HFF-Myc (cell line): ENCODE results near the gene AKAP3.

Experiments used
- DNase-seq: peaks from one replicate; pipeline ENCODE4 v3.0.0-alpha.2; 2011; ENCODE audit warnings: low read depth; ENCODE audit errors: extremely low read depth
- H3K4me3 ChIP-seq: replicated peaks from 2 replicates; pipeline ENCODE4 v1.5.1; 2011; ENCODE audit warnings: low read depth, mild to moderate bottlenecking, control low read depth, low read length
- TF ChIP-seq, protein P1 (sequence below): IDR thresholded peaks from 2 replicates; pipeline ENCODE4 v1.5.1; 2012; ENCODE audit warnings: mild to moderate bottlenecking, low read depth, low read length, control low read depth; ENCODE audit errors: missing control alignments

The AKAP3 gene

GRCh38 chr12:4607056-4607455, 41.8 kb downstream of the AKAP3 start:
- no peak for DNase-seq

GRCh38 chr12:4604684-4605193, 44.1 kb downstream of the AKAP3 start:
- H3K4me3 ChIP-seq, result peak overlapping the region; percentile 72
- DNase-seq, result peak; percentile 72
- TF ChIP-seq, protein P1, sequence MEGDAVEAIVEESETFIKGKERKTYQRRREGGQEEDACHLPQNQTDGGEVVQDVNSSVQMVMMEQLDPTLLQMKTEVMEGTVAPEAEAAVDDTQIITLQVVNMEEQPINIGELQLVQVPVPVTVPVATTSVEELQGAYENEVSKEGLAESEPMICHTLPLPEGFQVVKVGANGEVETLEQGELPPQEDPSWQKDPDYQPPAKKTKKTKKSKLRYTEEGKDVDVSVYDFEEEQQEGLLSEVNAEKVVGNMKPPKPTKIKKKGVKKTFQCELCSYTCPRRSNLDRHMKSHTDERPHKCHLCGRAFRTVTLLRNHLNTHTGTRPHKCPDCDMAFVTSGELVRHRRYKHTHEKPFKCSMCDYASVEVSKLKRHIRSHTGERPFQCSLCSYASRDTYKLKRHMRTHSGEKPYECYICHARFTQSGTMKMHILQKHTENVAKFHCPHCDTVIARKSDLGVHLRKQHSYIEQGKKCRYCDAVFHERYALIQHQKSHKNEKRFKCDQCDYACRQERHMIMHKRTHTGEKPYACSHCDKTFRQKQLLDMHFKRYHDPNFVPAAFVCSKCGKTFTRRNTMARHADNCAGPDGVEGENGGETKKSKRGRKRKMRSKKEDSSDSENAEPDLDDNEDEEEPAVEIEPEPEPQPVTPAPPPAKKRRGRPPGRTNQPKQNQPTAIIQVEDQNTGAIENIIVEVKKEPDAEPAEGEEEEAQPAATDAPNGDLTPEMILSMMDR, result peak; percentile 99

More at GRCh38 chr12:4607056-4607455, 41.8 kb downstream of the AKAP3 start:
- TF ChIP-seq, protein P1, result no peak
- no peak overlapping the region for H3K4me3 ChIP-seq

DNA sequence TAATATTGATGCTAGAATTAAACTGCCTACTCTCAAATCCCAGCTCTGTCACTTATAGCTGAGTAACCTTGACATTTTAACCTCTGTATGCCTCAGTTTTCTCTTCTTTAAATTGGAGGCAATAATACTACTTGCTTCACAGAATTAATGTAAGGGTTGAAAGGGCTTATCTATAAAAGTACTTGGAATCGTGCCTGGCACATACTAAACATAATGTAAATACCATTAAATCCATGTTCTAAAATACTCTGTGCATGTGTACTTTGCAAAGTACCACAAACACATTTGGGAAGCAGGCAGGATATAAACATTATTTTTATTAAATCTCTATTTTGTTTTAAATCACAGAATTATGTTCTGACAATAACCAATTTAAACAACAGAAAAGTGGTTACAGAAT, 44.9 kb downstream of the AKAP3 start:
- TF ChIP-seq, protein P1, result no peak
- no peak for DNase-seq

GRCh38 chr12:4603421-4603820, 45.4 kb downstream of the AKAP3 start:
- no peak for DNase-seq
- TF ChIP-seq, protein P1, result no peak
- H3K4me3 ChIP-seq, result no peak overlapping the region

More for the DNA sequence above, 44.9 kb downstream of the AKAP3 start:
- no peak overlapping the region for H3K4me3 ChIP-seq

DNA sequence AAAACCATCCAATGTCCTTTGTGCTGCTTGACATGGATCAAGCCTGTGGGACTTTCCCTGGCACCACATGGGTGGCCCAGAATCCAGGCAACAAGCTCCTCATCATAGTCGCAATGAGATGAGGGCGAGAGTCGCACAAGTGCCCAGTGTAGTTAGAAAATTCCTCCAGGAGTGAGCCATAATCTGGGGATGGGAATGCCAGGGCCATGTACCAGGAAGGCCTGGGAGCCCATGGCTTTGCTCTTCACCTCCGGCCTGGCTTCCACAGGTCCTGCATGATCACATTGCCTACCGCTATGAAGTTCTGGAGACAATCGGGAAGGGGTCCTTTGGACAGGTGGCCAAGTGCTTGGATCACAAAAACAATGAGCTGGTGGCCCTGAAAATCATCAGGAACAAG, 53.0 kb downstream of the AKAP3 start:
- no peak overlapping the region for H3K4me3 ChIP-seq
- TF ChIP-seq, protein P1, result no peak
- DNase-seq, result no peak

- no peak for DNase-seq
- TF ChIP-seq, protein P1, result no peak
- H3K4me3 ChIP-seq, result no peak overlapping the region
Measured at GRCh38 chr12:4591180-4591687, 57.6 kb downstream of the AKAP3 start.

GRCh38 chr12:4589941-4590340, 58.9 kb downstream of the AKAP3 start:
- DNase-seq, result no peak

More at GRCh38 chr12:4589941-4590340, 58.9 kb downstream of the AKAP3 start:
- TF ChIP-seq, protein P1, result no peak
- no peak overlapping the region for H3K4me3 ChIP-seq
